ENCODE measurements around the gene GLI1. TPM values are rescaled to one million over a fixed set of nuclear protein-coding genes. Genes with fewer than 3 reads are reported as not detected.

GLI1 gene
- total RNA-seq, 1 donor from 2014 or later: 5.8 TPM

DNA sequence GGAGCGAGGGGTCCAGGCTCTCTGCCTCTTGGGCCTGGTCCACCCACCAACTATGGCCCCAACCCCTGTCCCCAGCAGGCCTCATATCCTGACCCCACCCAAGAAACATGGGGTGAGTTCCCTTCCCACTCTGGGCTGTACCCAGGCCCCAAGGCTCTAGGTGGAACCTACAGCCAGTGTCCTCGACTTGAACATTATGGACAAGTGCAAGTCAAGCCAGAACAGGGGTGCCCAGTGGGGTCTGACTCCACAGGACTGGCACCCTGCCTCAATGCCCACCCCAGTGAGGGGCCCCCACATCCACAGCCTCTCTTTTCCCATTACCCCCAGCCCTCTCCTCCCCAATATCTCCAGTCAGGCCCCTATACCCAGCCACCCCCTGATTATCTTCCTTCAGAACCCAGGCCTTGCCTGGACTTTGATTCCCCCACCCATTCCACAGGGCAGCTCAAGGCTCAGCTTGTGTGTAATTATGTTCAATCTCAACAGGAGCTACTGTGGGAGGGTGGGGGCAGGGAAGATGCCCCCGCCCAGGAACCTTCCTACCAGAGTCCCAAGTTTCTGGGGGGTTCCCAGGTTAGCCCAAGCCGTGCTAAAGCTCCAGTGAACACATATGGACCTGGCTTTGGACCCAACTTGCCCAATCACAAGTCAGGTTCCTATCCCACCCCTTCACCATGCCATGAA lies 11.5 kb downstream of the GLI1 start:
- DNase-seq (ENCODE audit: low read depth): no peak
- peaks cover 74% of the 10 kb centered on the region for H3K27me3 Mint-ChIP-seq (ENCODE audit: low read depth, unreplicated experiment)

DNA sequence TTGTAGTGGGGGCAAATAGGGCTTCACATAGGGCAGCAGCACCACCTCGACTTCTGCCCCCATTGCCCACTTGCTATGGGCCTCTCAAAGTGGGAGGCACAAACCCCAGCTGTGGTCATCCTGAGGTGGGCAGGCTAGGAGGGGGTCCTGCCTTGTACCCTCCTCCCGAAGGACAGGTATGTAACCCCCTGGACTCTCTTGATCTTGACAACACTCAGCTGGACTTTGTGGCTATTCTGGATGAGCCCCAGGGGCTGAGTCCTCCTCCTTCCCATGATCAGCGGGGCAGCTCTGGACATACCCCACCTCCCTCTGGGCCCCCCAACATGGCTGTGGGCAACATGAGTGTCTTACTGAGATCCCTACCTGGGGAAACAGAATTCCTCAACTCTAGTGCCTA lies 12.1 kb downstream of the GLI1 start:
- Mint-ChIP-seq H3K9me3 (ENCODE audit: unreplicated experiment) (peaks cover 13% of the 10 kb centered on the region), H3K27ac (ENCODE audit: unreplicated experiment) (no peak overlapping the region), H3K4me1 (ENCODE audit: low read depth, unreplicated experiment) (no peaks in the 10 kb centered on the region), H3K4me3 (ENCODE audit: unreplicated experiment) (no peak overlapping the region), H3K27me3 (ENCODE audit: low read depth, unreplicated experiment) (peaks cover 79% of the 10 kb centered on the region), H3K36me3 (ENCODE audit: low read depth, unreplicated experiment) (peaks cover 16% of the 10 kb centered on the region)
- H3K27ac ChIP-seq (ENCODE audit: low read depth, low read length): no peak overlapping the region
- H3K9ac ChIP-seq (ENCODE audit: low read length): no peak overlapping the region
- no peak overlapping the region for H3K4me3 ChIP-seq (ENCODE audit: insufficient read depth, low read depth, low read length)
- H3K79me2 ChIP-seq (ENCODE audit: insufficient read depth, low read length): no peaks in the 10 kb centered on the region
- no peak for TF ChIP-seq EZH2 (IDR thresholded peaks at IDR 0.05; ENCODE audit: insufficient read depth, low read length)
- TF ChIP-seq, protein P1, sequence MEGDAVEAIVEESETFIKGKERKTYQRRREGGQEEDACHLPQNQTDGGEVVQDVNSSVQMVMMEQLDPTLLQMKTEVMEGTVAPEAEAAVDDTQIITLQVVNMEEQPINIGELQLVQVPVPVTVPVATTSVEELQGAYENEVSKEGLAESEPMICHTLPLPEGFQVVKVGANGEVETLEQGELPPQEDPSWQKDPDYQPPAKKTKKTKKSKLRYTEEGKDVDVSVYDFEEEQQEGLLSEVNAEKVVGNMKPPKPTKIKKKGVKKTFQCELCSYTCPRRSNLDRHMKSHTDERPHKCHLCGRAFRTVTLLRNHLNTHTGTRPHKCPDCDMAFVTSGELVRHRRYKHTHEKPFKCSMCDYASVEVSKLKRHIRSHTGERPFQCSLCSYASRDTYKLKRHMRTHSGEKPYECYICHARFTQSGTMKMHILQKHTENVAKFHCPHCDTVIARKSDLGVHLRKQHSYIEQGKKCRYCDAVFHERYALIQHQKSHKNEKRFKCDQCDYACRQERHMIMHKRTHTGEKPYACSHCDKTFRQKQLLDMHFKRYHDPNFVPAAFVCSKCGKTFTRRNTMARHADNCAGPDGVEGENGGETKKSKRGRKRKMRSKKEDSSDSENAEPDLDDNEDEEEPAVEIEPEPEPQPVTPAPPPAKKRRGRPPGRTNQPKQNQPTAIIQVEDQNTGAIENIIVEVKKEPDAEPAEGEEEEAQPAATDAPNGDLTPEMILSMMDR (IDR thresholded peaks at IDR 0.05; ENCODE audit: insufficient read depth, low read depth, low read length): no peak
- H3K4me1 ChIP-seq (ENCODE audit: insufficient read depth, low read length): peaks cover 9% of the 10 kb centered on the region
- H4K20me1 ChIP-seq (ENCODE audit: insufficient read depth, low read length): no peaks in the 10 kb centered on the region
- H3K36me3 ChIP-seq (ENCODE audit: insufficient read depth, low read length): no peaks in the 10 kb centered on the region
- no peaks in the 10 kb centered on the region for H3K9me3 ChIP-seq (ENCODE audit: insufficient read depth, low read depth, low read length)
- no peak overlapping the region for H2AFZ ChIP-seq (ENCODE audit: low read depth, low read length)
- FAIRE-seq (no peak), DNase-seq (ENCODE audit: low read depth) (no peak)
- H3K4me2 ChIP-seq (ENCODE audit: low read length): no peak overlapping the region
- H3K27me3 ChIP-seq (ENCODE audit: insufficient read depth, low read length): peaks cover 46% of the 10 kb centered on the region

More for the DNA sequence above, 11.5 kb downstream of the GLI1 start:
- H3K9me3 ChIP-seq (ENCODE audit: insufficient read depth, low read depth, low read length): no peaks in the 10 kb centered on the region
- H4K20me1 ChIP-seq (ENCODE audit: insufficient read depth, low read length): no peaks in the 10 kb centered on the region
- no peak overlapping the region for H3K4me3 Mint-ChIP-seq (ENCODE audit: unreplicated experiment)
- H3K36me3 ChIP-seq (ENCODE audit: insufficient read depth, low read length): no peaks in the 10 kb centered on the region
- H3K79me2 ChIP-seq (ENCODE audit: insufficient read depth, low read length): no peaks in the 10 kb centered on the region
- peaks cover 42% of the 10 kb centered on the region for H3K27me3 ChIP-seq (ENCODE audit: insufficient read depth, low read length)
- H3K9ac ChIP-seq (ENCODE audit: low read length): no peak overlapping the region
- no peak overlapping the region for H3K4me3 ChIP-seq (ENCODE audit: insufficient read depth, low read depth, low read length)
- no peak for TF ChIP-seq EZH2 (IDR thresholded peaks at IDR 0.05; ENCODE audit: insufficient read depth, low read length)
- TF ChIP-seq, protein P1 (IDR thresholded peaks at IDR 0.05; ENCODE audit: insufficient read depth, low read depth, low read length): no peak
- FAIRE-seq: no peak
- H3K9me3 Mint-ChIP-seq (ENCODE audit: unreplicated experiment): peaks cover 13% of the 10 kb centered on the region
- H3K4me1 Mint-ChIP-seq (ENCODE audit: low read depth, unreplicated experiment): no peaks in the 10 kb centered on the region
- peaks cover 7% of the 10 kb centered on the region for H3K4me1 ChIP-seq (ENCODE audit: insufficient read depth, low read length)
- H3K27ac Mint-ChIP-seq (ENCODE audit: unreplicated experiment): no peak overlapping the region
- H3K27ac ChIP-seq (ENCODE audit: low read depth, low read length): no peak overlapping the region
- H3K4me2 ChIP-seq (ENCODE audit: low read length): no peak overlapping the region
- H3K36me3 Mint-ChIP-seq (ENCODE audit: low read depth, unreplicated experiment): peaks cover 16% of the 10 kb centered on the region
- no peak overlapping the region for H2AFZ ChIP-seq (ENCODE audit: low read depth, low read length)

DNA sequence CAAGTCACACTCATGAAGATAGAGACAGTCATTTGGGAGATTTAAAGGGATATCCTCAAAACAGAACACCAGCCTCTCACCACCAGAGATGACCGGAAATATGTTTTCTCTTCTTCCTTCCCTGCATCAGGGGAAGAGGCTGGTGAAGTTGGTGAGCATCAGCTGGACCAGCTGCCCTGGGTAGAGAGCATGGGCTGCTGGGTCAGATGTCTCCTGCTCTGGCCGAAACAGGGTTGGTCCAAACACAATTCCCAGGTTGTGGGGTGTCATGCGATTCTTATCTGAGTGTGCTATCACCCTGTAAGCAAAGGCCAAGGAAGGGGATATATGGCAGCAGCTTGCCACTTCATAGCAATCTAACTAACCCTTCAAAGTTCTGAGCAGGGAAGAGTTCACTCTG lies 12.8 kb downstream of the GLI1 start:
- H4K20me1 ChIP-seq (ENCODE audit: insufficient read depth, low read length): no peaks in the 10 kb centered on the region
- peaks cover 79% of the 10 kb centered on the region for H3K27me3 Mint-ChIP-seq (ENCODE audit: low read depth, unreplicated experiment)
- no peak overlapping the region for H3K27ac Mint-ChIP-seq (ENCODE audit: unreplicated experiment)
- peaks cover 49% of the 10 kb centered on the region for H3K27me3 ChIP-seq (ENCODE audit: insufficient read depth, low read length)
- H2AFZ ChIP-seq (ENCODE audit: low read depth, low read length): no peak overlapping the region
- FAIRE-seq (no peak), DNase-seq (ENCODE audit: low read depth) (no peak)
- H3K4me3 Mint-ChIP-seq (ENCODE audit: unreplicated experiment): no peak overlapping the region
- H3K4me3 ChIP-seq (ENCODE audit: insufficient read depth, low read depth, low read length): no peak overlapping the region
- TF ChIP-seq EZH2 (IDR thresholded peaks at IDR 0.05; ENCODE audit: insufficient read depth, low read length): no peak
- TF ChIP-seq, protein P1 (IDR thresholded peaks at IDR 0.05; ENCODE audit: insufficient read depth, low read depth, low read length): no peak
- H3K27ac ChIP-seq (ENCODE audit: low read depth, low read length): no peak overlapping the region
- H3K4me1 Mint-ChIP-seq (ENCODE audit: low read depth, unreplicated experiment): no peaks in the 10 kb centered on the region
- no peaks in the 10 kb centered on the region for H3K9me3 ChIP-seq (ENCODE audit: insufficient read depth, low read depth, low read length)
- H3K79me2 ChIP-seq (ENCODE audit: insufficient read depth, low read length): no peaks in the 10 kb centered on the region
- peaks cover 13% of the 10 kb centered on the region for H3K9me3 Mint-ChIP-seq (ENCODE audit: unreplicated experiment)
- H3K36me3 ChIP-seq (ENCODE audit: insufficient read depth, low read length): no peaks in the 10 kb centered on the region
- no peak overlapping the region for H3K4me2 ChIP-seq (ENCODE audit: low read length)
- no peak overlapping the region for H3K9ac ChIP-seq (ENCODE audit: low read length)
- H3K4me1 ChIP-seq (ENCODE audit: insufficient read depth, low read length): peaks cover 9% of the 10 kb centered on the region
- H3K36me3 Mint-ChIP-seq (ENCODE audit: low read depth, unreplicated experiment): peaks cover 16% of the 10 kb centered on the region

Measured in astrocyte (in vitro differentiated cells and primary cell).